Lower lobe of right lung (tissue), 2 donors: ENCODE results near the gene LYPD1. TPM values are rescaled to one million over a fixed set of nuclear protein-coding genes. Genes with fewer than 3 reads are reported as not detected.

Source experiments
- ATAC-seq, 2 donors: fragments of 200-7000 bp; cut with Tn5 transposase; one replicate each; pipeline ENCODE4 v1.9.1; 2020 to 2022; ENCODE audit warnings: mild to moderate bottlenecking in 2 of 2, moderate library complexity in 2 of 2
- DNase-seq: peaks from one replicate; pipeline ENCODE4 v3.0.0-alpha.2; 2020
- H3K27ac ChIP-seq: fragments of 200-600 bp; one replicate; pipeline ENCODE4 v1.8.0; 2022
- H3K27me3 ChIP-seq: fragments of 200-600 bp; one replicate; pipeline ENCODE4 v1.8.0; 2022; ENCODE audit warnings: low read depth
- H3K36me3 ChIP-seq: fragments of 200-600 bp; one replicate; pipeline ENCODE4 v1.8.0; 2022; ENCODE audit warnings: mild to moderate bottlenecking
- H3K4me1 ChIP-seq: fragments of 200-600 bp; one replicate; pipeline ENCODE4 v1.8.0; 2022
- H3K4me3 ChIP-seq: fragments of 200-600 bp; one replicate; pipeline ENCODE4 v1.8.0; 2022; ENCODE audit warnings: mild to moderate bottlenecking
- H3K9me3 ChIP-seq: fragments of 200-600 bp; one replicate; pipeline ENCODE4 v1.8.0; 2022
- intact Hi-C: fragments of 100-400 bp; cut with DNase I; formaldehyde crosslinking; loops from one replicate; pipeline ENCODE4 v1.11.0; 2022
- total RNA-seq: library from RNA; stranded (reverse); fragmentation: NEBNext Ultra II Directional; extraction: Animal tissue kit (Norgen Biotek cat#: 25700); gene quantifications from one replicate; pipeline ENCODE4 v1.2.1, GENCODE V29; 2021
- TF ChIP-seq, protein P1 (sequence below): fragments of 200-600 bp; IDR thresholded peaks from one replicate; pipeline ENCODE4 v1.8.0; 2022; ENCODE audit warnings: antibody characterized with exemption, mild to moderate bottlenecking
- donor health status: DM: no; HTN: yes; CAD: no; lungs with severe emphysema.

The LYPD1 gene
- total RNA-seq, 1 donor from 2014 or later: 1.5 TPM

DNA sequence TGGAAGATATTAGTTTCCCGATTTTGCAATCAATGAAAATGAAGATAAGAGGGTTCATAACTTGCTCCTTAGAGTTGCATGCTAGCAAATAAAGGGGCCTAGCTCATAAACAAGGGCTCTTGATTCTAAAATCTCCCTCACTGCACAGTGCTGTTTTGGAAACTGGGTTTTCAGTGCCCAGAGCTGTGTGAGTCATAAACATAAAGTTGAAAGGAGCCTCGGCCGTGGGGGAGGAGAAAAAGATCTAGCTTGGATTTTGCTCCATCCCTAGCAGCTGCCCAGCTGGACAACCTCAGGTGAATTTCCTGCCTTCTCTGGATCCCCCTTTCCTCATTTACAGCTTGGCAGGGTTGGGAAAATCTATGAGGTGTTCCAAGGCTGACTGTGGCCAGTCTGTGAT is 42.5 kb downstream of the LYPD1 start:
- H3K27ac ChIP-seq: no peak overlapping the region

DNA sequence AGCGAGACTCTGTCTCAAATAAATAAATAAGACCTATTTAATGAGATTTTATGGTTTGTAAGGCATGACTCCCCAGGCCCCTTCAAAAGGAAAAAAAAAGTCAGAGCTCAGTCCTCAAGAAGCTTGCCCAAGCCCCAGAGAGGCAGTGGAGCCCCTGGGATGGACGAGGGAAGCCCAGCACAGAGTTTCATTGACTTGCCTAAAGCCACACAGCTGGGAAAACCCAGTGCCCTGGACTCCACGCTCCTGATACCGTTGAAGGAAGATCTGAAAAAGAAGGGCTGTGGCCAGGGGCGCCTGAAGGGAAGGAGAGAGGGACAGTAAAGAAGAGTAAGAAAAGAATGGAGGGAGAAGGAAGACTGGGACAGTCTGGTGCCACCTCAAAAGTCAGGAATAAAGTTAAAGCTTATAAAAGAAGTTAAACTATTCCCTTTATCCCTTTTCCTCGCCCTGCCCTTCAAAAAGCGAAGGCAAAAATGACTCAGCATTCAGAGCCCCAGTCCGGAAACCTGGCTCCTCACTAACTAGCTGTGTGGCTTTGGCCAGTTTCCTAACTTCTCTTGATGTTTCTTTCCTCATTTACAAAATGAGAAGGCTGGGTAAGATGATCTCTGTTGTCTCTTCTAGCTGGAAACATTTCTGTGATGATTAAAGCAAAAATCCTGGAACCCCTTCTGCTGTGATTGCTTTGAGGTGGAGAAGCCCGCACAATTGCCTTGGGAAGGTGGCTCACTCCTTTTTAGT is 46.7 kb downstream of the LYPD1 start:
- H3K27ac ChIP-seq: no peak overlapping the region
- no peaks in the 10 kb centered on the region for H3K9me3 ChIP-seq
- no peaks in the 10 kb centered on the region for H3K36me3 ChIP-seq
- H3K27me3 ChIP-seq: no peaks in the 10 kb centered on the region
- ATAC-seq (no peak), DNase-seq (no peak)
- TF ChIP-seq, protein P1, sequence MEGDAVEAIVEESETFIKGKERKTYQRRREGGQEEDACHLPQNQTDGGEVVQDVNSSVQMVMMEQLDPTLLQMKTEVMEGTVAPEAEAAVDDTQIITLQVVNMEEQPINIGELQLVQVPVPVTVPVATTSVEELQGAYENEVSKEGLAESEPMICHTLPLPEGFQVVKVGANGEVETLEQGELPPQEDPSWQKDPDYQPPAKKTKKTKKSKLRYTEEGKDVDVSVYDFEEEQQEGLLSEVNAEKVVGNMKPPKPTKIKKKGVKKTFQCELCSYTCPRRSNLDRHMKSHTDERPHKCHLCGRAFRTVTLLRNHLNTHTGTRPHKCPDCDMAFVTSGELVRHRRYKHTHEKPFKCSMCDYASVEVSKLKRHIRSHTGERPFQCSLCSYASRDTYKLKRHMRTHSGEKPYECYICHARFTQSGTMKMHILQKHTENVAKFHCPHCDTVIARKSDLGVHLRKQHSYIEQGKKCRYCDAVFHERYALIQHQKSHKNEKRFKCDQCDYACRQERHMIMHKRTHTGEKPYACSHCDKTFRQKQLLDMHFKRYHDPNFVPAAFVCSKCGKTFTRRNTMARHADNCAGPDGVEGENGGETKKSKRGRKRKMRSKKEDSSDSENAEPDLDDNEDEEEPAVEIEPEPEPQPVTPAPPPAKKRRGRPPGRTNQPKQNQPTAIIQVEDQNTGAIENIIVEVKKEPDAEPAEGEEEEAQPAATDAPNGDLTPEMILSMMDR: no peak
- H3K4me3 ChIP-seq: no peak overlapping the region
- H3K4me1 ChIP-seq: no peaks in the 10 kb centered on the region
- intact Hi-C loops: no loop called here

More for the DNA sequence above, 42.5 kb downstream of the LYPD1 start:
- intact Hi-C loops: no loop called here
- Histone ChIP-seq H3K4me3 (no peak overlapping the region), H3K4me1 (no peaks in the 10 kb centered on the region), H3K9me3 (no peaks in the 10 kb centered on the region), H3K36me3 (no peaks in the 10 kb centered on the region), H3K27me3 (no peaks in the 10 kb centered on the region)
- DNase-seq (no peak), ATAC-seq (no peak)
- TF ChIP-seq, protein P1: no peak

- no peaks in the 10 kb centered on the region for H3K4me1 ChIP-seq
- intact Hi-C loops: no loop called here
- H3K27ac ChIP-seq: no peak overlapping the region
- H3K9me3 ChIP-seq: no peaks in the 10 kb centered on the region
- DNase-seq (no peak), ATAC-seq (peak in 1 of 2 donors; percentile 22)
- no peak overlapping the region for H3K4me3 ChIP-seq
- H3K27me3 ChIP-seq: no peaks in the 10 kb centered on the region
- no peaks in the 10 kb centered on the region for H3K36me3 ChIP-seq
- TF ChIP-seq, protein P1: no peak
Observed at GRCh38 chr2:132621131-132621875, 48.7 kb downstream of the LYPD1 start.

DNA sequence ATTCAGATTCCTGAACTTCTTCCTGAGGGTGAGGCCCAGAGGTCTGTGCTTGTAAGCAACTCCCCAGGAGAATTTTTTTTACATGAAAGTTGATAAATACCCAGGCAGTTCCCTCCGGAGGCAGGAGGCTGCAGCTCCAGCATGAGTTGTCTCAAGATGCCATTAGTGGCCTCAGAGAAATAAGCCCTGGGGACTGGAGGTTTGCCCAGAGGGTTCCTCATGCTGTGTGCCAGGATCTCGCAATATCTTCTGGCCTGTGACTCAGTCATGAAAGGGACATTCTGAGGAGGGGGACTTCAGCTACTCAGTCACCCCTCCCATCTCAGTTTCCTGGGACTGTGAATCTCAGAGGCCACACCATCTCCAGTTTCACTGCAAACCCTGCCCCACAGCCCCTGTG is 49.9 kb downstream of the LYPD1 start:
- no peaks in the 10 kb centered on the region for H3K36me3 ChIP-seq
- H3K27ac ChIP-seq: no peak overlapping the region
- H3K9me3 ChIP-seq: no peaks in the 10 kb centered on the region
- DNase-seq: no peak
- no peaks in the 10 kb centered on the region for H3K27me3 ChIP-seq
- H3K4me3 ChIP-seq: no peak overlapping the region
- no peak for ATAC-seq
- intact Hi-C loops: no loop called here
- TF ChIP-seq, protein P1: no peak
- no peaks in the 10 kb centered on the region for H3K4me1 ChIP-seq

GRCh38 chr2:132618734-132619133 is 51.3 kb downstream of the LYPD1 start:
- ATAC-seq: no peak
- DNase-seq: no peak
- TF ChIP-seq, protein P1: no peak
- H3K4me1 ChIP-seq: no peaks in the 10 kb centered on the region
- no peak overlapping the region for H3K4me3 ChIP-seq
- intact Hi-C loops: no loop called here
- no peaks in the 10 kb centered on the region for H3K27me3 ChIP-seq
- H3K27ac ChIP-seq: no peak overlapping the region
- H3K36me3 ChIP-seq: no peaks in the 10 kb centered on the region
- no peaks in the 10 kb centered on the region for H3K9me3 ChIP-seq
